Endothelial cell of umbilical vein (primary cell): ENCODE results near the gene SLC12A7. TPM values are rescaled to one million over a fixed set of nuclear protein-coding genes. Genes with fewer than 3 reads are reported as not detected.

Experiments used
- BruUV-seq: library from RNA; stranded (reverse); fragments of 400-500 nt; replicated peaks from 2 replicates; lab custom pipeline; 2021; lab: Mats Ljungman, UMichigan
- CTCF ChIA-PET: fragments of 300-600, 350-600 bp; sonication (Branson Sonifier 250); formaldehyde crosslinking; loops from one replicate; lab custom pipeline; 2021; ENCODE audit warnings: antibody characterized with exemption, inconsistent platforms; lab: Charles Lee
- POLR2A ChIA-PET: fragments of 300-600, 350-600 bp; sonication (Branson Sonifier 250); formaldehyde crosslinking; loops from one replicate; lab custom pipeline; 2021; ENCODE audit warnings: antibody characterized with exemption, inconsistent platforms; lab: Charles Lee
- DNase-seq: peaks from one replicate; pipeline ENCODE4 v3.0.0-alpha.2; 2011; ENCODE audit warnings: low read depth, low spot score
- FAIRE-seq: peaks from 2 replicates; lab custom pipeline; 2011; peaks lifted over from hg19 to GRCh38; lab: Jason Lieb, UNC
- H2AFZ ChIP-seq: 2 replicates; pipeline ENCODE4 v1.6.0; 2012; ENCODE audit warnings: low read depth, low read length, control low read depth, inconsistent platforms
- H3K27ac ChIP-seq: 2 replicates; pipeline ENCODE4 v1.5.1; 2011; ENCODE audit warnings: low read depth, mild to moderate bottlenecking, control low read depth, low read length, moderate library complexity; ENCODE audit not compliant: insufficient read depth
- H3K27me3 ChIP-seq, 2 experiments: 2 replicates each; pipeline versions ENCODE4 v1.6.0 to v1.6.1; 2011; ENCODE audit warnings: low read length in 2 of 2, mixed read lengths in 1 of 2; ENCODE audit not compliant: control insufficient read depth in 2 of 2, insufficient read depth in 2 of 2
- H3K36me3 ChIP-seq, 2 experiments: 2 replicates in 1 of 2; 3 replicates in 1 of 2; pipeline ENCODE4 v1.5.1; 2011; ENCODE audit warnings: low read length in 2 of 2, mild to moderate bottlenecking in 1 of 2, moderate library complexity in 1 of 2; ENCODE audit not compliant: control insufficient read depth in 2 of 2, insufficient read depth in 2 of 2; ENCODE audit errors: extremely low read depth in 1 of 2
- H3K4me1 ChIP-seq: 3 replicates; pipeline ENCODE4 v1.5.1; 2011; ENCODE audit warnings: mild to moderate bottlenecking, low read length; ENCODE audit not compliant: control insufficient read depth, insufficient read depth; ENCODE audit errors: extremely low read depth
- H3K4me2 ChIP-seq: 2 replicates; pipeline ENCODE4 v1.6.1; 2011; ENCODE audit warnings: low read length, control low read depth, mixed read lengths; ENCODE audit not compliant: insufficient read depth
- H3K4me3 ChIP-seq, 3 experiments: fragments of 200-600 bp in 1 of 3; sonication (generic), shearing (Covaris generic) in 1 of 3; replicated peaks in 1 of 3; 2 replicates each; pipeline ENCODE4 v1.5.1; 2011 to 2016; ENCODE audit warnings: control low read depth in 3 of 3, low read length in 3 of 3, mild to moderate bottlenecking in 2 of 3, inconsistent platforms in 1 of 3, low read depth in 1 of 3, moderate library complexity in 1 of 3; ENCODE audit not compliant: insufficient read depth in 1 of 3
- H3K79me2 ChIP-seq: 2 replicates; pipeline ENCODE4 v1.6.0; 2012; ENCODE audit warnings: low read length, inconsistent platforms; ENCODE audit not compliant: control insufficient read depth, insufficient read depth
- H3K9ac ChIP-seq: replicated peaks from 2 replicates; pipeline ENCODE3; 2011; ENCODE audit warnings: low read length, control low read depth; ENCODE audit not compliant: insufficient read depth; ENCODE audit errors: extremely low read depth
- H3K9me1 ChIP-seq: replicated peaks from 3 replicates; pipeline ENCODE4 v1.6.0; 2011; ENCODE audit warnings: mild to moderate bottlenecking, low read length; ENCODE audit not compliant: control insufficient read depth, insufficient read depth; ENCODE audit errors: extremely low read depth
- H3K9me3 ChIP-seq: replicated peaks from 2 replicates; pipeline ENCODE4 v1.5.1; 2012; ENCODE audit warnings: low read length, inconsistent platforms; ENCODE audit not compliant: control insufficient read depth, insufficient read depth
- H4K20me1 ChIP-seq: replicated peaks from 2 replicates; pipeline ENCODE3; 2011; ENCODE audit warnings: mild to moderate bottlenecking, low read length; ENCODE audit not compliant: control insufficient read depth, insufficient read depth; ENCODE audit errors: extremely low read depth
- CTCF ChIP-seq, 2 donors: IDR thresholded peaks; 1 replicate in 1 of 2; 2 replicates in 1 of 2; pipeline ENCODE4 v1.5.1; 2011; ENCODE audit warnings: low read length in 2 of 2, mild to moderate bottlenecking in 2 of 2, moderate library complexity in 2 of 2, control low read depth in 1 of 2, inconsistent platforms in 1 of 2, low read depth in 1 of 2; ENCODE audit not compliant: insufficient read depth in 1 of 2; ENCODE audit errors: extremely low read depth in 1 of 2
- EZH2 ChIP-seq: IDR thresholded peaks from 2 replicates; pipeline ENCODE4 v1.6.1; 2012; ENCODE audit warnings: borderline replicate concordance, low read depth, mild to moderate bottlenecking, moderate library complexity, low read length, inconsistent platforms; ENCODE audit not compliant: severe bottlenecking
- FOS ChIP-seq: IDR thresholded peaks from 2 replicates; pipeline ENCODE4 v1.6.1; 2011; ENCODE audit warnings: mild to moderate bottlenecking, low read length, moderate library complexity, borderline replicate concordance; ENCODE audit not compliant: insufficient read depth
- GATA2 ChIP-seq: IDR thresholded peaks from 2 replicates; pipeline ENCODE4 v1.7.0; 2011; ENCODE audit warnings: low read depth, mild to moderate bottlenecking, moderate library complexity, mixed read lengths, low read length; ENCODE audit not compliant: insufficient read length, insufficient read depth
- JUN ChIP-seq: IDR thresholded peaks from 2 replicates; pipeline ENCODE4 v1.6.1; 2011; ENCODE audit warnings: borderline replicate concordance, low read depth; ENCODE audit not compliant: insufficient read length, insufficient read depth
- MAX ChIP-seq: IDR thresholded peaks from 2 replicates; pipeline ENCODE4 v1.6.1; 2011; ENCODE audit not compliant: insufficient read depth, insufficient read length
- MYC ChIP-seq: IDR thresholded peaks from one replicate; pipeline ENCODE4 v1.6.1; 2011; ENCODE audit warnings: mild to moderate bottlenecking, low read depth, low read length
- POLR2A ChIP-seq: IDR thresholded peaks from 2 replicates; pipeline ENCODE4 v1.6.1; 2012; ENCODE audit warnings: low read depth, mild to moderate bottlenecking, control low read depth, low read length
- POLR2AphosphoS5 ChIP-seq: IDR thresholded peaks from 2 replicates; pipeline ENCODE4 v1.6.1; 2012; ENCODE audit warnings: low read depth, mild to moderate bottlenecking, control low read depth, low read length, moderate library complexity; ENCODE audit not compliant: insufficient read depth
- dilution Hi-C: fragments of 300-500 bp; cut with MboI; formaldehyde crosslinking; loops from one replicate; pipeline ENCODE4 v1.15.0; 2019; ENCODE audit warnings: low sequenced_read_pairs; ENCODE audit not compliant: extremely low pct_ligation_motif_present
- intact Hi-C: fragments of 100-400 bp; cut with micrococcal nuclease; formaldehyde crosslinking; loops from one replicate; pipeline ENCODE4 v1.10.0; 2022
- polyA plus RNA-seq, 4 experiments: library from polyadenylated mRNA; depleted of rRNA in 3 of 4; stranded (reverse) in 3 of 4; unstranded in 1 of 4; fragments of >200 nt; gene quantifications; 2 replicates each; pipeline versions ENCODE4 v1.2.1 to v1.2.3, GENCODE V29; 2011 to 2012; ENCODE audit warnings: missing spikeins in 1 of 4
- total RNA-seq: library from RNA; stranded (reverse); gene quantifications from 2 replicates; pipeline ENCODE4 v1.2.3, GENCODE V29; 2021

Gene SLC12A7
- total and polyA plus RNA-seq, 2 donors (not counting 3 experiments of a cell fraction or from before 2014, with no cell fraction given): 16.4 to 38.8 TPM

- H3K27ac ChIP-seq: no peak overlapping the region
- H3K4me2 ChIP-seq: no peak overlapping the region
- FAIRE-seq (no peak), DNase-seq (no peak)
- peaks cover 2 to 5% of the 10 kb centered on the region in 2 experiments for H3K36me3 ChIP-seq
- TF ChIP-seq POLR2A (no peak), EZH2 (no peak), MAX (no peak), POLR2AphosphoS5 (no peak), CTCF (IDR thresholded peaks at IDR 0.05; ENCODE audit: extremely low read depth in 1 of 2, insufficient read depth in 1 of 2, low read depth in 1 of 2, low read length in 2 of 2) (no peak), FOS (no peak), MYC (no peak), GATA2 (no peak), JUN (no peak)
- no peaks in the 10 kb centered on the region for H3K9me3 ChIP-seq
- no peaks in the 10 kb centered on the region for H3K4me1 ChIP-seq
- H3K4me3 ChIP-seq: no peak overlapping the region
- no peak overlapping the region for H3K9ac ChIP-seq
- H3K27me3 ChIP-seq: no peaks in the 10 kb centered on the region
- no peaks in the 10 kb centered on the region for H3K9me1 ChIP-seq
- H3K79me2 ChIP-seq: no peaks in the 10 kb centered on the region
- ChIA-PET CTCF (no interaction called here), POLR2A (no interaction called here)
- H4K20me1 ChIP-seq: no peaks in the 10 kb centered on the region
- dilution Hi-C loops (no loop called here), intact Hi-C loops (no loop called here)
- no peak overlapping the region for H2AFZ ChIP-seq
- BruUV-seq: no TSS peak
Measured at GRCh38 chr5:1048162-1048721, 63.6 kb downstream of the SLC12A7 start.
